HG03135 (cell line): ENCODE data around the gene TFR2.

ENCODE experiments used
- ATAC-seq: cut with Tn5 transposase; IDR thresholded peaks from one replicate; pipeline ENCODE4 v1.9.1; 2021; ENCODE audit warnings: mild to moderate bottlenecking, moderate library complexity; ENCODE audit not compliant: unreplicated experiment

TFR2 gene

GRCh38 chr7:100573691-100574361 is 67.5 kb downstream of the TFR2 start, which contains the start of gene SAP25:
TSS of gene SAP25 (minus strand) at chr7:100573900. CDS start at chr7:100573742, 158 bp downstream.
- ATAC-seq, result no peak

- ATAC-seq, result no peak
Observed at GRCh38 chr7:100572949-100573675, 68.2 kb downstream of the TFR2 start.

- no peak for ATAC-seq
Observed at GRCh38 chr7:100572281-100572948, 68.9 kb downstream of the TFR2 start.

- ATAC-seq, result no peak
Observed at GRCh38 chr7:100571829-100572116, 69.6 kb downstream of the TFR2 start.

- no peak for ATAC-seq
Observed at GRCh38 chr7:100570954-100571828, 70.2 kb downstream of the TFR2 start.
